A549 (cell line): ENCODE results near the gene TMEM126B. TPM values are rescaled to one million over a fixed set of nuclear protein-coding genes. Genes with fewer than 3 reads are reported as not detected.
A peak's percentile ranks its signal among the peaks of the same experiment; 100 is the strongest.

Experiments
- ATAC-seq, 2 experiments: fragments of 200-7000 bp in 1 of 2; fragments of >200 bp in 1 of 2; cut with Nextera tagmentation in 1 of 2; cut with Tn5 transposase in 1 of 2; 3 replicates each; pipeline versions ENCODE4 v1.8.0 to v1.9.1; 2018 to 2020; ENCODE audit warnings: mild to moderate bottlenecking in 1 of 2, moderate library complexity in 1 of 2
- CTCF ChIA-PET: fragments of 300-600 bp; sonication (Branson Sonifier 250); formaldehyde crosslinking; extraction: SDS; loops from one replicate; lab custom pipeline; 2021; ENCODE audit warnings: antibody characterized with exemption, inconsistent platforms; lab: Yijun Ruan, JAX
- POLR2A ChIA-PET: fragments of 350-600 bp; formaldehyde crosslinking; extraction: SDS; loops from one replicate; lab custom pipeline; 2021; ENCODE audit warnings: antibody characterized with exemption, inconsistent platforms; lab: Yijun Ruan, JAX
- DNase-seq, 2 experiments: peaks; one replicate each; pipeline versions ENCODE4 v3.0.0 to v3.0.0-alpha.2; 2011 to 2016; ENCODE audit warnings: low read depth in 1 of 2, low spot score in 1 of 2
- FAIRE-seq: peaks from 2 replicates; lab custom pipeline; 2011; peaks lifted over from hg19 to GRCh38; lab: Jason Lieb, UNC
- H3K27ac ChIP-seq, 2 experiments: fragments of >200 bp; sonication (Bioruptor Twin); formaldehyde crosslinking; 3 replicates each; pipeline ENCODE4 v1.5.1; 2016 to 2017
- H3K4me1 ChIP-seq: fragments of >200 bp; sonication (Bioruptor Twin); formaldehyde crosslinking; 3 replicates; pipeline ENCODE4 v1.6.1; 2016
- H3K4me2 ChIP-seq: fragments of >200 bp; sonication (Bioruptor Twin); formaldehyde crosslinking; 3 replicates; pipeline ENCODE4 v1.6.1; 2016
- H3K4me3 ChIP-seq: fragments of >200 bp; sonication (Bioruptor Twin); formaldehyde crosslinking; 3 replicates; pipeline ENCODE4 v1.5.1; 2016
- H3K9me3 ChIP-seq: fragments of >200 bp; sonication (Bioruptor Twin); formaldehyde crosslinking; 3 replicates; pipeline ENCODE4 v1.6.1; 2016
- BHLHE40 ChIP-seq: IDR thresholded peaks from 2 replicates; pipeline ENCODE4 v1.6.1; 2012; ENCODE audit warnings: low read depth, low read length, inconsistent platforms
- ESRRA ChIP-seq: fragments of 150-350 bp; IDR thresholded peaks from 2 replicates; pipeline ENCODE4 v1.6.1; 2014; ENCODE audit warnings: mild to moderate bottlenecking, low read length, borderline replicate concordance
- FOSL2 ChIP-seq, 2 experiments: fragments of 450-650 bp in 1 of 2; fragments of >200 bp in 1 of 2; sonication (Bioruptor Twin) in 1 of 2; formaldehyde crosslinking; IDR thresholded peaks; 2 replicates each; pipeline versions ENCODE4 v1.5.0 to v1.6.1; 2016 to 2020; ENCODE audit warnings: mild to moderate bottlenecking in 1 of 2, moderate library complexity in 1 of 2
- FOXS1 ChIP-seq: fragments of 250-450 bp; sonication (Bioruptor Pico); IDR thresholded peaks from 2 replicates; pipeline ENCODE4 v1.5.0; 2020; ENCODE audit warnings: mild to moderate bottlenecking, moderate library complexity
- HOXA7 ChIP-seq: fragments of 250-450 bp; sonication (Bioruptor Pico); IDR thresholded peaks from 2 replicates; pipeline ENCODE4 v1.5.0; 2020; ENCODE audit warnings: mild to moderate bottlenecking, moderate library complexity
- HOXB13 ChIP-seq: fragments of 250-450 bp; sonication (Bioruptor Pico); IDR thresholded peaks from 2 replicates; pipeline ENCODE4 v1.5.0; 2020; ENCODE audit warnings: low read depth, mild to moderate bottlenecking, moderate library complexity
- MAZ ChIP-seq: fragments of 150-350 bp; IDR thresholded peaks from 2 replicates; pipeline ENCODE4 v1.6.1; 2014; ENCODE audit warnings: antibody characterized with exemption, low read depth, low read length, borderline replicate concordance
- NFE2L2 ChIP-seq: fragments of 150-350 bp; conservative IDR thresholded peaks from 2 replicates; pipeline ENCODE4 v1.6.1; 2014; ENCODE audit warnings: low read length
- PHF8 ChIP-seq: fragments of 200-600 bp; sonication (generic); IDR thresholded peaks from 2 replicates; pipeline ENCODE4 v1.6.1; 2016; ENCODE audit warnings: low read depth, mild to moderate bottlenecking, antibody characterized with exemption, moderate library complexity, borderline replicate concordance
- RAD21 ChIP-seq, 2 experiments: fragments of >200 bp in 1 of 2; sonication (Bioruptor Twin) in 1 of 2; formaldehyde crosslinking in 1 of 2; IDR thresholded peaks in 1 of 2; conservative IDR thresholded peaks in 1 of 2; 2 replicates in 1 of 2; 3 replicates in 1 of 2; pipeline ENCODE4 v1.6.1; 2012 to 2018; ENCODE audit warnings: inconsistent platforms in 1 of 2
- RARB ChIP-seq: fragments of 250-450 bp; sonication (Bioruptor Pico); IDR thresholded peaks from 2 replicates; pipeline ENCODE4 v1.8.0; 2021; ENCODE audit warnings: mild to moderate bottlenecking, moderate library complexity
- RNF2 ChIP-seq: fragments of 200-600 bp; sonication (generic); IDR thresholded peaks from 2 replicates; pipeline ENCODE4 v1.6.1; 2016; ENCODE audit warnings: low read depth, mild to moderate bottlenecking, antibody characterized with exemption, moderate library complexity, borderline replicate concordance
- TFCP2L1 ChIP-seq: fragments of 250-450 bp; sonication (Bioruptor Pico); IDR thresholded peaks from 2 replicates; pipeline ENCODE4 v1.5.0; 2021; ENCODE audit warnings: mild to moderate bottlenecking
- ZFP36 ChIP-seq: fragments of 450-650 bp; IDR thresholded peaks from 2 replicates; pipeline ENCODE4 v1.6.1; 2014; ENCODE audit warnings: borderline replicate concordance; ENCODE audit not compliant: partially characterized antibody
- ZNF302 ChIP-seq: fragments of 250-450 bp; sonication (Bioruptor Pico); IDR thresholded peaks from 2 replicates; pipeline ENCODE4 v1.9.0; 2021; ENCODE audit warnings: inconsistent platforms, mild to moderate bottlenecking, moderate library complexity
- ZSCAN20 ChIP-seq: fragments of 250-450 bp; sonication (Bioruptor Pico); IDR thresholded peaks from 2 replicates; pipeline ENCODE4 v1.8.0; 2022; ENCODE audit warnings: mild to moderate bottlenecking, moderate library complexity
- WGBS: methylation state at CpG from one replicate; pipeline ENCODE4 v1.1.6; 2017; ENCODE audit errors: missing lambda C conversion rate; 5-methylcytosine and 5-hydroxymethylcytosine counted together
- polyA plus RNA-seq, 4 experiments: library from polyadenylated mRNA; depleted of rRNA in 3 of 4; stranded (reverse); fragments of >200 nt; fragmentation: RNase III in 1 of 4; extraction: RNeasy Plus Mini Kit Qiagen cat#74134 plus additional on column Dnase treatment in 1 of 4; gene quantifications; 2 replicates in 3 of 4; 3 replicates in 1 of 4; pipeline ENCODE4 v1.2.3, GENCODE V29; 2011 to 2017
- TF ChIP-seq, protein P1 (sequence below): fragments of 200-600 bp; sonication (generic); IDR thresholded peaks from 2 replicates; pipeline ENCODE4 v1.6.1; 2016; ENCODE audit warnings: antibody characterized with exemption, mild to moderate bottlenecking, moderate library complexity
- TF ChIP-seq, protein P2 (sequence below): fragments of >200 bp; sonication (Bioruptor Twin); formaldehyde crosslinking; IDR thresholded peaks from 3 replicates; pipeline ENCODE4 v1.5.1; 2016
- TF ChIP-seq, protein P3 (sequence below): fragments of 150-350 bp; IDR thresholded peaks from 2 replicates; pipeline ENCODE4 v1.6.1; 2014; ENCODE audit warnings: low read depth, mild to moderate bottlenecking, low read length

TMEM126B gene
- polyA plus RNA-seq, 2 of the 4 experiments (the other 2 are of a cell fraction): 82.4 to 114 TPM

DNA sequence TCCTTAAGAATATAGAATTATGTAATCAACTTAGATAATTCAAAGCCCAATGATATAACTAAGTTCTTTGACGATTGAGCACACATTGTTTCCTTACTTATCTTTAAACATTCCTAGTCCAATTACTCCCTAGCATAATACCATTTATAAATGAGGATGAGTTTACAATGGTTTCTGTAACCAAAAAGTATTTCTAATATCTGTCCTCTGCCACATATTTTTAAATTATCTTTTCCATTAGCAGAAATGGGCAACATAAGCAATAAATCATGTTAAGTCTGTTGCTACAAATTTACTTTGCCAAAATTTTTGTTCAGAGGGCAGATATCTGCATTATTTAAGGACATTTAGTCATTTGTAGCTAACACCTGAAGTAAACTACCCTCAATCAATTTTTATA, 29.8 kb downstream of the TMEM126B start:
- FAIRE-seq (no peak), DNase-seq (no peak), ATAC-seq (no peak)
- CTCF ChIA-PET: no interaction called here
- POLR2A ChIA-PET: interaction anchor here (5.4 kb wide), 1 partner anchor 10 kb away, joined by 24 read pairs; the partner anchor contains the start of gene TMEM126A
- Histone ChIP-seq H3K4me1 (peaks cover 43% of the 10 kb centered on the region), H3K9me3 (no peaks in the 10 kb centered on the region), H3K27ac (no peak overlapping the region), H3K4me3 (no peak overlapping the region), H3K4me2 (no peak overlapping the region)
- WGBS: 88% methylated on average over 1 of the region's 1 CpG
- TF ChIP-seq TFCP2L1: no peak
- TF ChIP-seq FOSL2 (IDR thresholded peaks at IDR 0.05): no peak
- no peak for TF ChIP-seq FOSL2 (CRISPR knock-in tag; IDR thresholded peaks at IDR 0.05)
- TF ChIP-seq RAD21 (conservative IDR thresholded peaks at IDR 0.05 in 1 of 2, IDR thresholded peaks at IDR 0.05 in 1 of 2): no peak
- TF ChIP-seq, protein P1, sequence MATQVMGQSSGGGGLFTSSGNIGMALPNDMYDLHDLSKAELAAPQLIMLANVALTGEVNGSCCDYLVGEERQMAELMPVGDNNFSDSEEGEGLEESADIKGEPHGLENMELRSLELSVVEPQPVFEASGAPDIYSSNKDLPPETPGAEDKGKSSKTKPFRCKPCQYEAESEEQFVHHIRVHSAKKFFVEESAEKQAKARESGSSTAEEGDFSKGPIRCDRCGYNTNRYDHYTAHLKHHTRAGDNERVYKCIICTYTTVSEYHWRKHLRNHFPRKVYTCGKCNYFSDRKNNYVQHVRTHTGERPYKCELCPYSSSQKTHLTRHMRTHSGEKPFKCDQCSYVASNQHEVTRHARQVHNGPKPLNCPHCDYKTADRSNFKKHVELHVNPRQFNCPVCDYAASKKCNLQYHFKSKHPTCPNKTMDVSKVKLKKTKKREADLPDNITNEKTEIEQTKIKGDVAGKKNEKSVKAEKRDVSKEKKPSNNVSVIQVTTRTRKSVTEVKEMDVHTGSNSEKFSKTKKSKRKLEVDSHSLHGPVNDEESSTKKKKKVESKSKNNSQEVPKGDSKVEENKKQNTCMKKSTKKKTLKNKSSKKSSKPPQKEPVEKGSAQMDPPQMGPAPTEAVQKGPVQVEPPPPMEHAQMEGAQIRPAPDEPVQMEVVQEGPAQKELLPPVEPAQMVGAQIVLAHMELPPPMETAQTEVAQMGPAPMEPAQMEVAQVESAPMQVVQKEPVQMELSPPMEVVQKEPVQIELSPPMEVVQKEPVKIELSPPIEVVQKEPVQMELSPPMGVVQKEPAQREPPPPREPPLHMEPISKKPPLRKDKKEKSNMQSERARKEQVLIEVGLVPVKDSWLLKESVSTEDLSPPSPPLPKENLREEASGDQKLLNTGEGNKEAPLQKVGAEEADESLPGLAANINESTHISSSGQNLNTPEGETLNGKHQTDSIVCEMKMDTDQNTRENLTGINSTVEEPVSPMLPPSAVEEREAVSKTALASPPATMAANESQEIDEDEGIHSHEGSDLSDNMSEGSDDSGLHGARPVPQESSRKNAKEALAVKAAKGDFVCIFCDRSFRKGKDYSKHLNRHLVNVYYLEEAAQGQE: no peak
- TF ChIP-seq NFE2L2: no peak
- TF ChIP-seq, protein P2, sequence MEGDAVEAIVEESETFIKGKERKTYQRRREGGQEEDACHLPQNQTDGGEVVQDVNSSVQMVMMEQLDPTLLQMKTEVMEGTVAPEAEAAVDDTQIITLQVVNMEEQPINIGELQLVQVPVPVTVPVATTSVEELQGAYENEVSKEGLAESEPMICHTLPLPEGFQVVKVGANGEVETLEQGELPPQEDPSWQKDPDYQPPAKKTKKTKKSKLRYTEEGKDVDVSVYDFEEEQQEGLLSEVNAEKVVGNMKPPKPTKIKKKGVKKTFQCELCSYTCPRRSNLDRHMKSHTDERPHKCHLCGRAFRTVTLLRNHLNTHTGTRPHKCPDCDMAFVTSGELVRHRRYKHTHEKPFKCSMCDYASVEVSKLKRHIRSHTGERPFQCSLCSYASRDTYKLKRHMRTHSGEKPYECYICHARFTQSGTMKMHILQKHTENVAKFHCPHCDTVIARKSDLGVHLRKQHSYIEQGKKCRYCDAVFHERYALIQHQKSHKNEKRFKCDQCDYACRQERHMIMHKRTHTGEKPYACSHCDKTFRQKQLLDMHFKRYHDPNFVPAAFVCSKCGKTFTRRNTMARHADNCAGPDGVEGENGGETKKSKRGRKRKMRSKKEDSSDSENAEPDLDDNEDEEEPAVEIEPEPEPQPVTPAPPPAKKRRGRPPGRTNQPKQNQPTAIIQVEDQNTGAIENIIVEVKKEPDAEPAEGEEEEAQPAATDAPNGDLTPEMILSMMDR: no peak
- TF ChIP-seq HOXA7 (CRISPR knock-in tag): no peak
- no peak for TF ChIP-seq ZFP36
- TF ChIP-seq ZSCAN20 (CRISPR knock-in tag): no peak
- TF ChIP-seq ZNF302: no peak

DNA sequence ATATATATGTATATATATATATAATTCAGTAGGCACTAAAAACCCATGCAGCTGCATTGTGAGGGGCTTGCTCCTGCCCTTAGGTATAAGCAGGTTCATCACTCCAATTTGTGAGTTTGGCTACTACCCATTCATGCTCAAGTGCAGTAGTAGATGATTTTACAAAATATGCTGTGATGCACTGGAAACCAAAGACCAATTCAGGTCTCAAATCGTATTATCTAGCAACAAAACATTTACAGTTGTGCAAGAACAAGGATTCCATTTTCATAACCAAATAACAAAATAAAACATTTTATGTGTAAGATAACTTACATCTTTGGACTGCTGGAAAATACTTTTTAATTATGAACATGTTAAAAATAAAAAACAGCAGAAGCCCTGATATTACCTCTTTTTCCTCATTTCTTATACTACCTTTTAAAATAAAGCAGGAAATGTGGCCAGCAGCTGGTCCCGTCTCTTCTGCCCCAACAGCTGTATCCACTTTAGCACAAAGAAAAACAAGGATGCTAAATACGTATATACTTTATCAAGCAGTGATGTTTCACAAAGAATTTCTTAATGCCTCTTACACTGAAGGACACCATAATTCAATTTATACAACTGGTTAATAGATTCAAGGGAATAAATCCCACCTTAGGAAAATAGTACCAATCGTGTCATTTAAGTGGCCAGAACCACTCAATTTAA, 33.7 kb downstream of the TMEM126B start:
- H3K27ac ChIP-seq: no peak overlapping the region
- 5% methylated on average over 4 of the region's 4 CpGs for WGBS
- no peak for DNase-seq
- ChIA-PET POLR2A (interaction anchor here (0.8 kb wide), 1 partner anchor 14 kb away, joined by 3 read pairs; the partner anchor contains the start of gene TMEM126A), CTCF (no interaction called here)
- ATAC-seq: no peak
- TF ChIP-seq, protein P3, sequence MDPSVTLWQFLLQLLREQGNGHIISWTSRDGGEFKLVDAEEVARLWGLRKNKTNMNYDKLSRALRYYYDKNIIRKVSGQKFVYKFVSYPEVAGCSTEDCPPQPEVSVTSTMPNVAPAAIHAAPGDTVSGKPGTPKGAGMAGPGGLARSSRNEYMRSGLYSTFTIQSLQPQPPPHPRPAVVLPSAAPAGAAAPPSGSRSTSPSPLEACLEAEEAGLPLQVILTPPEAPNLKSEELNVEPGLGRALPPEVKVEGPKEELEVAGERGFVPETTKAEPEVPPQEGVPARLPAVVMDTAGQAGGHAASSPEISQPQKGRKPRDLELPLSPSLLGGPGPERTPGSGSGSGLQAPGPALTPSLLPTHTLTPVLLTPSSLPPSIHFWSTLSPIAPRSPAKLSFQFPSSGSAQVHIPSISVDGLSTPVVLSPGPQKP: no peak
- H3K9me3 ChIP-seq: no peaks in the 10 kb centered on the region
- H3K4me3 ChIP-seq: peak overlapping the region; percentile 87
- H3K4me1 ChIP-seq: peaks cover 46% of the 10 kb centered on the region
- FAIRE-seq: no peak
- peak overlapping the region; percentile 94 for H3K4me2 ChIP-seq

DNA sequence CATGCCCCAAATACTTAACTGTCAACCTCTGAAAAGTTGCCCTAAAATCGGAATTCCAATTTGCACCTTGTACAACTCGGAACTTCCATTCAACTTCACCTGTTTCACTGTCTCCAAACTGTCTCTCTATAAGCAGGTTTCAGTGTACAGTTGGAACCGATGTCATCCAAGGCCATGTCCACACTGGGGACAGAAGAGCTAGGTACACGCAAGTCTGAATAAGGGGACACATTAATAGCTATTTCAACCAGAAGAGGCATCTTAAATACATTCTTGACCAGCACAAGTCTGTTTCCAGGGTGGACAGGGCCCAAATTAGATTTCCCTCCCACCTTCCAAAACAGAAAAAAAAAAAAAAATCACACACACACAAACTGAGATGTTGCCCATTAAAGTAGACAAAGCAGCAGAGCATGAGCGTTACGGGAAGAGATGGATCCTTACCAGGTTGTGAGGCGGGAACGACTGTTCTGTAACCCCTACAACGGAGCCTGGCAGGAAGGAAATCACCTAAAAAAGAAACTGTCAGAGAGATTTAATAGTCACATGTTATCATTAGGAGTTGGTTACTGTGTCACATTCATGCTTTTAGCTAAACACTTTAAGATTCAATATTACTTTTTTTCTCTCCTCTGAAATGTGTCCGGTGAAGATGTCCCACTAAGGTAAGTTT, 34.8 kb downstream of the TMEM126B start:
- no peak for DNase-seq
- FAIRE-seq: no peak

More for the DNA sequence above, 34.8 kb downstream of the TMEM126B start:
- Histone ChIP-seq H3K4me1 (peaks cover 42% of the 10 kb centered on the region), H3K4me2 (peak overlapping the region; percentile 94), H3K4me3 (peak overlapping the region; percentile 87), H3K27ac (peak overlapping the region; percentile 95 to 96), H3K9me3 (no peaks in the 10 kb centered on the region)
- ATAC-seq: no peak
- WGBS: 1% methylated on average over 10 of the region's 10 CpGs
- ChIA-PET CTCF (interaction anchor here (0.7 to 2.8 kb wide), 7 partner anchors 12 to 210 kb away, joined by 3 to 11 read pairs (median 4); partner anchors contain the start of genes CCDC83 and TMEM126A), POLR2A (interaction anchor here (0.6 to 3.7 kb wide), 2 partner anchors 15 to 406 kb away, joined by 3 to 37 read pairs; partner anchors contain the start of genes PICALM and TMEM126A)
- no peak for TF ChIP-seq RNF2
- TF ChIP-seq PHF8: no peak
- TF ChIP-seq ESRRA: no peak
- no peak for TF ChIP-seq NFE2L2
- no peak for TF ChIP-seq RARB (CRISPR knock-in tag)
- TF ChIP-seq BHLHE40: no peak
- no peak for TF ChIP-seq MAZ
- no peak for TF ChIP-seq FOXS1 (CRISPR knock-in tag)
- no peak for TF ChIP-seq HOXB13 (CRISPR knock-in tag)
- no peak for TF ChIP-seq ZFP36
